Ishikawa (cell line): ENCODE results near the gene TMEM242.

ENCODE experiments used
- EGR1 ChIP-seq: IDR thresholded peaks from 2 replicates; pipeline ENCODE4 v1.6.1; 2012
- EP300 ChIP-seq: IDR thresholded peaks from 2 replicates; pipeline ENCODE4 v1.6.1; 2012; ENCODE audit warnings: borderline replicate concordance
- RAD21 ChIP-seq: IDR thresholded peaks from 2 replicates; pipeline ENCODE4 v1.6.1; 2012; ENCODE audit warnings: low read depth
- TAF1 ChIP-seq: IDR thresholded peaks from 2 replicates; pipeline ENCODE4 v1.6.1; 2012; ENCODE audit warnings: low read depth, mild to moderate bottlenecking
- ZBTB7A ChIP-seq: IDR thresholded peaks from 2 replicates; pipeline ENCODE4 v1.6.1; 2012; ENCODE audit warnings: low read depth
- TF ChIP-seq, protein P1 (sequence below): IDR thresholded peaks from 2 replicates; pipeline ENCODE4 v1.6.1; 2012; ENCODE audit warnings: low read depth, mild to moderate bottlenecking
- TF ChIP-seq, protein P2 (sequence below): IDR thresholded peaks from 2 replicates; pipeline ENCODE4 v1.6.1; 2012

DNA sequence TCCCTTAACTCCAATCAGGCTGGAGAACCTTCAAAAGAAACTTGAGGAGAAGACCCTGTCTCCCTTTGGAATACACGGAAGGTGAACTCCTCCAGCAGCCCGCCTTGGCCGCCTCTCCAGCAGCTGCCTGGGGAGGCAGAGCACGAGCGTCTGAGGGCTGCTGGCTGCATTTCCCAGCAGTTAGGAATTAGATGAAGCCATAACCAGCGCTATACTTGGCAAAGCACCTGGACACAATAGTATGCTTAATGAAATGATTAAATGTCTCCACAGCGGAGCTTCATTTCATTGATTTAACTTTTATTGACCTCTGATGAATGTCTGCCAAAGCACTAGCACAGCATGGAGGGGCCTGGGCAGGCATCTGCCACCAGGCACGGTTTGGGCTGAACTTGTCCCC is 73.5 kb downstream of the TMEM242 start:
- TF ChIP-seq, protein P1, sequence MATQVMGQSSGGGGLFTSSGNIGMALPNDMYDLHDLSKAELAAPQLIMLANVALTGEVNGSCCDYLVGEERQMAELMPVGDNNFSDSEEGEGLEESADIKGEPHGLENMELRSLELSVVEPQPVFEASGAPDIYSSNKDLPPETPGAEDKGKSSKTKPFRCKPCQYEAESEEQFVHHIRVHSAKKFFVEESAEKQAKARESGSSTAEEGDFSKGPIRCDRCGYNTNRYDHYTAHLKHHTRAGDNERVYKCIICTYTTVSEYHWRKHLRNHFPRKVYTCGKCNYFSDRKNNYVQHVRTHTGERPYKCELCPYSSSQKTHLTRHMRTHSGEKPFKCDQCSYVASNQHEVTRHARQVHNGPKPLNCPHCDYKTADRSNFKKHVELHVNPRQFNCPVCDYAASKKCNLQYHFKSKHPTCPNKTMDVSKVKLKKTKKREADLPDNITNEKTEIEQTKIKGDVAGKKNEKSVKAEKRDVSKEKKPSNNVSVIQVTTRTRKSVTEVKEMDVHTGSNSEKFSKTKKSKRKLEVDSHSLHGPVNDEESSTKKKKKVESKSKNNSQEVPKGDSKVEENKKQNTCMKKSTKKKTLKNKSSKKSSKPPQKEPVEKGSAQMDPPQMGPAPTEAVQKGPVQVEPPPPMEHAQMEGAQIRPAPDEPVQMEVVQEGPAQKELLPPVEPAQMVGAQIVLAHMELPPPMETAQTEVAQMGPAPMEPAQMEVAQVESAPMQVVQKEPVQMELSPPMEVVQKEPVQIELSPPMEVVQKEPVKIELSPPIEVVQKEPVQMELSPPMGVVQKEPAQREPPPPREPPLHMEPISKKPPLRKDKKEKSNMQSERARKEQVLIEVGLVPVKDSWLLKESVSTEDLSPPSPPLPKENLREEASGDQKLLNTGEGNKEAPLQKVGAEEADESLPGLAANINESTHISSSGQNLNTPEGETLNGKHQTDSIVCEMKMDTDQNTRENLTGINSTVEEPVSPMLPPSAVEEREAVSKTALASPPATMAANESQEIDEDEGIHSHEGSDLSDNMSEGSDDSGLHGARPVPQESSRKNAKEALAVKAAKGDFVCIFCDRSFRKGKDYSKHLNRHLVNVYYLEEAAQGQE = no peak
- TF ChIP-seq, protein P2, sequence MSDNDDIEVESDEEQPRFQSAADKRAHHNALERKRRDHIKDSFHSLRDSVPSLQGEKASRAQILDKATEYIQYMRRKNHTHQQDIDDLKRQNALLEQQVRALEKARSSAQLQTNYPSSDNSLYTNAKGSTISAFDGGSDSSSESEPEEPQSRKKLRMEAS = no peak
- TF ChIP-seq RAD21 (no peak), EP300 (no peak), TAF1 (no peak), EGR1 (no peak), ZBTB7A (no peak)
